ENCODE measurements around the gene PRDM15.

The PRDM15 gene

GRCh38 chr21:41885341-41886024 lies 6.3 kb upstream of the PRDM15 start:
- DNase-seq, result no peak

GRCh38 chr21:41884501-41885030 lies 5.4 kb upstream of the PRDM15 start:
- DNase-seq, result no peak

GRCh38 chr21:41883582-41883981 lies 4.4 kb upstream of the PRDM15 start:
- DNase-seq, result no peak

- DNase-seq, result no peak
These were observed 1.9 kb upstream of the PRDM15 start for GRCh38 chr21:41881051-41881450.

GRCh38 chr21:41880153-41880552 lies 1.0 kb upstream of the PRDM15 start:
- DNase-seq, result no peak

- DNase-seq, result peak; percentile 68 to 82 (median 73)
These were observed 334 bp downstream of the PRDM15 start for GRCh38 chr21:41878831-41879189.

GRCh38 chr21:41877901-41878830 lies 978 bp downstream of the PRDM15 start:
- DNase-seq, result peak in 5 of 6 experiments; percentile 15 to 51 (median 30)

- DNase-seq, result no peak
These were observed 2.1 kb downstream of the PRDM15 start for GRCh38 chr21:41876928-41877652.

- no peak for DNase-seq
These were observed 2.7 kb downstream of the PRDM15 start for GRCh38 chr21:41876396-41876795.

GRCh38 chr21:41875086-41875485 lies 4.1 kb downstream of the PRDM15 start:
- DNase-seq, result no peak

- no peak for DNase-seq
These were observed 4.5 kb downstream of the PRDM15 start for GRCh38 chr21:41874611-41875010.

GRCh38 chr21:41873426-41873825 lies 5.7 kb downstream of the PRDM15 start:
- no peak for DNase-seq

- DNase-seq, result no peak
These were observed 6.1 kb downstream of the PRDM15 start for GRCh38 chr21:41873005-41873404.

- DNase-seq, result no peak
These were observed 7.7 kb downstream of the PRDM15 start for GRCh38 chr21:41871293-41872030.

- DNase-seq, result no peak
These were observed 9.4 kb downstream of the PRDM15 start for GRCh38 chr21:41869771-41870170.

GRCh38 chr21:41868062-41868710 lies 11.0 kb downstream of the PRDM15 start:
- no peak for DNase-seq

- no peak for DNase-seq
These were observed 11.8 kb downstream of the PRDM15 start for GRCh38 chr21:41867313-41867712.

- DNase-seq, result no peak
These were observed 12.8 kb downstream of the PRDM15 start for GRCh38 chr21:41866274-41866809.

- no peak for DNase-seq
These were observed 14.0 kb downstream of the PRDM15 start for GRCh38 chr21:41865002-41865777.

- no peak for DNase-seq
These were observed 14.7 kb downstream of the PRDM15 start for GRCh38 chr21:41864311-41865001.

Data from stimulated activated naive CD4-positive, alpha-beta T cell (primary cell).